Measurements from ENCODE around the gene ABHD1. TPM values are rescaled to one million over a fixed set of nuclear protein-coding genes. Genes with fewer than 3 reads are reported as not detected.
"Not testable (repeated sequence)": the region's sequence is repeated elsewhere in the genome, so short reads cannot be mapped to it uniquely, and the experiment has no call there.

ABHD1 gene
- total RNA-seq, 1 donor from 2014 or later: 0.35 TPM

- DNase-seq: no peak
- intact Hi-C loops (cut with DNase I): loop anchor here (10.0 kb wide), 1 partner anchor 102 kb away; no protein-coding TSS in a partner anchor
- H3K4me1 ChIP-seq: no peaks in the 10 kb centered on the region
- no peaks in the 10 kb centered on the region for H3K36me3 ChIP-seq
- no peak for ATAC-seq
- H3K9me3 ChIP-seq: no peaks in the 10 kb centered on the region
- no peak overlapping the region for H3K4me3 ChIP-seq
- H3K27ac ChIP-seq: no peak overlapping the region
- H3K27me3 ChIP-seq: peaks cover 12% of the 10 kb centered on the region
- TF ChIP-seq, protein P1, sequence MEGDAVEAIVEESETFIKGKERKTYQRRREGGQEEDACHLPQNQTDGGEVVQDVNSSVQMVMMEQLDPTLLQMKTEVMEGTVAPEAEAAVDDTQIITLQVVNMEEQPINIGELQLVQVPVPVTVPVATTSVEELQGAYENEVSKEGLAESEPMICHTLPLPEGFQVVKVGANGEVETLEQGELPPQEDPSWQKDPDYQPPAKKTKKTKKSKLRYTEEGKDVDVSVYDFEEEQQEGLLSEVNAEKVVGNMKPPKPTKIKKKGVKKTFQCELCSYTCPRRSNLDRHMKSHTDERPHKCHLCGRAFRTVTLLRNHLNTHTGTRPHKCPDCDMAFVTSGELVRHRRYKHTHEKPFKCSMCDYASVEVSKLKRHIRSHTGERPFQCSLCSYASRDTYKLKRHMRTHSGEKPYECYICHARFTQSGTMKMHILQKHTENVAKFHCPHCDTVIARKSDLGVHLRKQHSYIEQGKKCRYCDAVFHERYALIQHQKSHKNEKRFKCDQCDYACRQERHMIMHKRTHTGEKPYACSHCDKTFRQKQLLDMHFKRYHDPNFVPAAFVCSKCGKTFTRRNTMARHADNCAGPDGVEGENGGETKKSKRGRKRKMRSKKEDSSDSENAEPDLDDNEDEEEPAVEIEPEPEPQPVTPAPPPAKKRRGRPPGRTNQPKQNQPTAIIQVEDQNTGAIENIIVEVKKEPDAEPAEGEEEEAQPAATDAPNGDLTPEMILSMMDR (IDR thresholded peaks at IDR 0.05): no peak
These were observed 21.3 kb upstream of the ABHD1 start for GRCh38 chr2:27102329-27102728.

GRCh38 chr2:27105981-27106380 lies 17.6 kb upstream of the ABHD1 start:
- Histone ChIP-seq H3K27me3 (peaks cover 12% of the 10 kb centered on the region), H3K4me1 (no peaks in the 10 kb centered on the region), H3K9me3 (no peaks in the 10 kb centered on the region), H3K4me3 (no peak overlapping the region), H3K27ac (no peak overlapping the region), H3K36me3 (no peaks in the 10 kb centered on the region)
- no peak for ATAC-seq
- TF ChIP-seq, protein P1 (IDR thresholded peaks at IDR 0.05): no peak
- intact Hi-C loops (cut with DNase I): loop anchor here (10.0 kb wide), 1 partner anchor 99 kb away; no protein-coding TSS in a partner anchor
- DNase-seq: no peak

DNA sequence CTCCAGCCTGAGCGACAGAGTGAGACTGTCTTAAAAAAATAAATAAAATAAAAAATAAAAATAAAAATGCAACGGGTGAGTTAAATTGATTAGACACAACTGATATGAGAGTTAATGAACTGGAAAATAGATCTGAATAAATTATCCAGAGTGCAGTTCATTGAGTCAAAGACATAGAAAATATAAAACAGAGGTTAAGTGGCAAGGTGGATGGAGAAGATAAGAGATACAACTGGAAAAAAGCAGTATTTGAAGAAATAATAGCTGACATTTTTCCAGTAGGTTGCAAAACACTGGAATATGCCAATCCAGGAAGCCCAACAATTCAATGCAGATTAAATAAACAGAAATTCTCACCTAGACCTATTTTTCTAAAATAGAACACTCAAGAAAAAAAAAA lies 15.4 kb upstream of the ABHD1 start:
- H3K4me1 ChIP-seq: no peaks in the 10 kb centered on the region
- TF ChIP-seq, protein P1 (IDR thresholded peaks at IDR 0.05): no peak
- H3K36me3 ChIP-seq: no peaks in the 10 kb centered on the region
- ATAC-seq: no peak
- H3K4me3 ChIP-seq: no peak overlapping the region
- H3K27me3 ChIP-seq: peaks cover 12% of the 10 kb centered on the region
- H3K27ac ChIP-seq: no peak overlapping the region
- H3K9me3 ChIP-seq: no peaks in the 10 kb centered on the region
- intact Hi-C loops (cut with DNase I): loop anchor here (10.0 kb wide), 1 partner anchor 97 kb away; no protein-coding TSS in a partner anchor
- no peak for DNase-seq

DNA sequence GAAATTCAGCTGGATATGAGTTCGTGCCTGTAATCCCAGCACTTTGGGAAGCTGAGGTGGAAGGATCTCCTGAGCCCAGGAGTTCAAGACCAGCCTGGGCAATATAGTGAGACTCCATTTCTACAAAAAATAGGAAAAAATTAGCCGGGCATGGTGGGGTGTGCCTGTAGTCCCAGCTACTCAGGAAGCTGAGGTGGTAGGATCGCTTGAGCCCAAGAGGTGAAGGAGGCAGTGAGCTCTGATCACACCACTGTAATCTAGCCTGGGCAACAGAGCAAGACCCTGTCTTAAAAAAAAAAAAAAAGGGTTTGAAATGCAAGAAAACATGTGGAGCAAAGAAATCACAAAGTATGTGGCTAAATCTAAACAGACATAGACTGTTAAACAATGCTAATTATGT lies 14.5 kb upstream of the ABHD1 start:
- Histone ChIP-seq H3K9me3 (no peaks in the 10 kb centered on the region), H3K4me3 (no peak overlapping the region), H3K27me3 (peaks cover 10% of the 10 kb centered on the region), H3K4me1 (no peaks in the 10 kb centered on the region), H3K27ac (no peak overlapping the region), H3K36me3 (no peaks in the 10 kb centered on the region)
- DNase-seq (no peak), ATAC-seq (no peak)
- TF ChIP-seq, protein P1 (IDR thresholded peaks at IDR 0.05): no peak
- intact Hi-C loops (cut with DNase I): loop anchor here (10.0 kb wide), 1 partner anchor 96 kb away; no protein-coding TSS in a partner anchor

DNA sequence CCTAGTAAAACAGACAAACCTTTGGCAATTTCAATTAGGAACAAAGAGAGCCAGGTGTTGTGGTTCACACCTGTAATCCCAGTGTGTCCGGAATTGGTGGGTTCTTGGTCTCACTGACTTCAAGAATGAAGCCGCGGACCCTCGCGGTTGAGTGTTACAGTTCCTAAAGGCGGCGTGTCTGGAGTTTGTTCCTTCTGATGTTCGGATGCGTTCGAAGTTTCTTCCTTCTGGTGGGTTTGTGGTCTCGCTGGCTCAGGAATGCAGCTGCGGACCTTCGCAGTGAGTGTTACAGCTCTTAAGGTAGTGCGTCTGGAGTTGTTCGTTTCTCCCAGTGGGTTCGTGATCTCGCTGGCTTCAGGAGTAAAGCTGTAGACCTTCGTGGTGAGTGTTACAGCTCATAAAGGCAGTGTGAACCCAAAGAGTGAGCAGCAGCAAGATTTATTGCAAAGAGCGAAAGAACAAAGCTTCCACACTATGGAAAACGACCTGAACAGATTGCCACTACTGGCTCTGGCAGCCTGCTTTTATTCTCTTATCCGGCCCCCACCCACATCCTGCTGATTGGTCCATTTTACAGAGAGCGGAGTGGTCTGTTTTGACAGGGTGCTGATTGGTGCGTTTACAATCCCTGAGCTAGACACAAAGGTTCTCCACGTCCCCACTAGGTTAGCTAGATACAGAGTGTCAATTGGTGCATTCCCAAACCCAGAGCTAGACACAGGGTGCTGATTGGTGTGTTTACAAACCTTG lies 12.8 kb upstream of the ABHD1 start:
- intact Hi-C loops (cut with DNase I); H3K9me3 ChIP-seq; DNase-seq; H3K4me3 ChIP-seq; H3K27ac ChIP-seq; H3K4me1 ChIP-seq; H3K27me3 ChIP-seq; H3K36me3 ChIP-seq; ATAC-seq: not testable (repeated sequence)

DNA sequence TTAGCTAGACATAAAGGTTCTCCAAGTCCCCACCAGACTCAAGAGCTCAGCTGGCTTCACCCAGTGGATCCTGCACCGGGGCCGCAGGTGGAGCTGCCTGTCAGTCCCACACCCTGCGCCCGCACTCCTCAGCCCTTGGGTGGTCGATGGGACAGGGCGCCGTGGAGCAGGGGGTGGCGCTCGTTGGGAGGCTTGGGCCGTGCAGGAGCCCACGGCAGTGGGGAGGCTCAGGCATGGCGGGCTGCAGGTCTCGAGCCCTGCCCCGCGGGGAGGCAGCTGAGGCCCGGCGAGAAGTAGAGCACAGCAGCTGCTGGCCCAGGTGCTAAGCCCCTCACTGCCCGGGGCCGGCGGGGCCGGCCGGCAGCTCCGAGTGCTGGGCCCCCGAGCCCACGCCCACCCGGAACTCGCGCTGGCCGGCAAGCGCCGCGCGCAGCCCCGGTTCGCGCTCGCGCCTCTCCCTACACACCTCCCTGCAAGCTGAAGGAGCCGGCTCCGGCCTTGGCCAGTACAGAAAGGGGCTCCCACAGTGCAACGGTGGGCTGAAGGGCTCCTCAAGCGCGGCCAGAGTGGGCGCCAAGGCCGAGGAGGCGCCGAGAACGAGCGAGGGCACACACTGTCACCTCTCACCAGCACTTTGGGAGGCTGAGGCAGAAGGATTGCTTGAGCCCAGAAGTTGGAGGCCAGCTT lies 12.1 kb upstream of the ABHD1 start:
- H3K4me3 ChIP-seq; ATAC-seq; H3K9me3 ChIP-seq; H3K27me3 ChIP-seq; H3K27ac ChIP-seq; H3K36me3 ChIP-seq; intact Hi-C loops (cut with DNase I); DNase-seq; H3K4me1 ChIP-seq: not testable (repeated sequence)

Measured in upper lobe of right lung (tissue), 1 donor.